ENCODE data around the gene INF2. TPM values are rescaled to one million over a fixed set of nuclear protein-coding genes. Genes with fewer than 3 reads are reported as not detected.

INF2 gene
- total and polyA plus RNA-seq, 2 experiments from 2014 or later, result 14.1 to 62.4 TPM

GRCh38 chr14:104757238-104757585 is 67.8 kb downstream of the INF2 start:
- TF ChIP-seq CTCF (IDR thresholded peaks at IDR 0.05; ENCODE audit: low read depth, low read length), result no peak
- H3K36me3 ChIP-seq, result peaks cover 12% of the 10 kb centered on the region
- peaks cover 8% of the 10 kb centered on the region for H3K4me1 ChIP-seq (ENCODE audit: low read depth)
- H3K27ac ChIP-seq, result no peak overlapping the region
- no peaks in the 10 kb centered on the region for H3K27me3 ChIP-seq
- DNase-seq (ENCODE audit: low read depth in 1 of 2, low spot score in 1 of 2), result no peak
- no peaks in the 10 kb centered on the region for H3K9me3 ChIP-seq (ENCODE audit: low read depth)
- H3K4me3 ChIP-seq, result no peak overlapping the region

GRCh38 chr14:104757681-104758392 is 68.4 kb downstream of the INF2 start:
- Histone ChIP-seq H3K4me1 (ENCODE audit: low read depth) (peaks cover 8% of the 10 kb centered on the region), H3K4me3 (no peak overlapping the region), H3K36me3 (peaks cover 12% of the 10 kb centered on the region), H3K27ac (no peak overlapping the region), H3K9me3 (ENCODE audit: low read depth) (no peaks in the 10 kb centered on the region), H3K27me3 (no peaks in the 10 kb centered on the region)
- no peak for TF ChIP-seq CTCF (IDR thresholded peaks at IDR 0.05; ENCODE audit: low read depth, low read length)
- no peak for DNase-seq (ENCODE audit: low read depth in 1 of 2, low spot score in 1 of 2)

GRCh38 chr14:104758981-104759969 is 69.9 kb downstream of the INF2 start:
- DNase-seq (ENCODE audit: low read depth in 1 of 2, low spot score in 1 of 2), result no peak
- Histone ChIP-seq H3K36me3 (peaks cover 12% of the 10 kb centered on the region), H3K4me1 (ENCODE audit: low read depth) (peaks cover 2% of the 10 kb centered on the region), H3K4me3 (no peak overlapping the region), H3K9me3 (ENCODE audit: low read depth) (no peaks in the 10 kb centered on the region), H3K27ac (no peak overlapping the region), H3K27me3 (no peaks in the 10 kb centered on the region)
- TF ChIP-seq CTCF (IDR thresholded peaks at IDR 0.05; ENCODE audit: low read depth, low read length), result no peak

GRCh38 chr14:104765517-104765916 is 76.1 kb downstream of the INF2 start:
- TF ChIP-seq CTCF (IDR thresholded peaks at IDR 0.05; ENCODE audit: low read depth, low read length), result no peak

GRCh38 chr14:104766256-104766862 is 76.9 kb downstream of the INF2 start:
- Histone ChIP-seq H3K4me1 (ENCODE audit: low read depth) (peaks cover 22% of the 10 kb centered on the region), H3K27ac (no peak overlapping the region), H3K4me3 (no peak overlapping the region), H3K36me3 (peaks cover 6% of the 10 kb centered on the region), H3K9me3 (ENCODE audit: low read depth) (no peaks in the 10 kb centered on the region), H3K27me3 (no peaks in the 10 kb centered on the region)
- DNase-seq (ENCODE audit: low read depth in 1 of 2, low spot score in 1 of 2), result no peak
- TF ChIP-seq CTCF (IDR thresholded peaks at IDR 0.05; ENCODE audit: low read depth, low read length), result no peak

More at GRCh38 chr14:104765517-104765916, 76.1 kb downstream of the INF2 start:
- no peak for DNase-seq (ENCODE audit: low read depth in 1 of 2, low spot score in 1 of 2)
- Histone ChIP-seq H3K27ac (no peak overlapping the region), H3K36me3 (no peaks in the 10 kb centered on the region), H3K9me3 (ENCODE audit: low read depth) (no peaks in the 10 kb centered on the region), H3K27me3 (no peaks in the 10 kb centered on the region), H3K4me1 (ENCODE audit: low read depth) (peaks cover 19% of the 10 kb centered on the region), H3K4me3 (no peak overlapping the region)
